ENCODE results near the gene KIF19. TPM values are rescaled to one million over a fixed set of nuclear protein-coding genes. Genes with fewer than 3 reads are reported as not detected.

KIF19 gene
- polyA plus RNA-seq, 1 donor (not counting 4 experiments of a cell fraction or from before 2014, with no cell fraction given), result not detected

- TF ChIP-seq CTCF (optimal IDR thresholded peaks at IDR 0.05 in 1 of 3, IDR thresholded peaks at IDR 0.05 in 1 of 3, conservative IDR thresholded peaks at IDR 0.05 in 1 of 3; ENCODE audit: extremely low read depth in 1 of 3, insufficient read depth in 2 of 3, low read length in 3 of 3) (no peak), EZH2 (IDR thresholded peaks at IDR 0.05; ENCODE audit: low read length) (no peak)
- no peaks in the 10 kb centered on the region for H3K9me1 ChIP-seq (ENCODE audit: control insufficient read depth, extremely low read depth, insufficient read depth, low read length)
These were observed 14.5 kb downstream of the KIF19 start for GRCh38 chr17:74340470-74341023.

DNA sequence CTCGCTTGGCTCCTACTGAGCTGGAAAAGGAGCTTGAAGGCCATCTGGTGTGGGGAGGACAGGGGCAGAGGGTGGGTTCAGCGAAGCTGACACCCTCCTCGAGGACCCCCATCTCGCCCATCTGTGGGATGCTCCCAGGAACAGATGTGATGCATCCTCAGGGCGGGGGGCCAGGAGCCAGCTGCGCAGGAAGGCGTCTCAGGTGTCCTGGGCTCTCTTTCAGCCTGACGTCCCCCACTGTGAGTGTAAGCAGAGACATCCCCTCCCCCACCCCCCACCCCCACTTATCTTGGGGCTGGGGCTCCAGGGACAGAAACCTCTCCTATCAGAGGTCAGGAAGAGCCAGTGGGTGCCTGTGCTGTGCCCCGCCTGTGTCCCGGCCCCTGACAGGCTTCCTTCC lies 16.2 kb downstream of the KIF19 start:
- Histone ChIP-seq H3K9me3 (ENCODE audit: control insufficient read depth, low read depth, low read length) (no peaks in the 10 kb centered on the region), H3K9me1 (ENCODE audit: control insufficient read depth, extremely low read depth, insufficient read depth, low read length) (no peaks in the 10 kb centered on the region), H2AFZ (ENCODE audit: control insufficient read depth, low read length) (no peak overlapping the region), H3K4me2 (ENCODE audit: control insufficient read depth, extremely low read depth, insufficient read depth, low read depth, low read length) (no peak overlapping the region), H3K36me3 (ENCODE audit: control insufficient read depth in 2 of 2, extremely low read depth in 1 of 2, insufficient read depth in 2 of 2, low read length in 2 of 2) (no peaks in the 10 kb centered on the region), H3K9ac (ENCODE audit: control insufficient read depth, extremely low read depth, insufficient read depth, low read length) (no peak overlapping the region), H4K20me1 (ENCODE audit: control insufficient read depth, extremely low read depth, insufficient read depth, low read length) (no peaks in the 10 kb centered on the region), H3K4me1 (ENCODE audit: control insufficient read depth, extremely low read depth, insufficient read depth, low read length) (peaks cover 13% of the 10 kb centered on the region), H3K79me2 (ENCODE audit: control insufficient read depth, insufficient read depth, low read length) (no peaks in the 10 kb centered on the region), H3K4me3 (ENCODE audit: control insufficient read depth in 2 of 3, extremely low read depth in 1 of 3, insufficient read depth in 2 of 3, low read depth in 1 of 3, low read length in 3 of 3) (no peak overlapping the region), H3K27ac (ENCODE audit: control insufficient read depth, insufficient read depth, low read length) (no peak overlapping the region), H3K27me3 (ENCODE audit: control insufficient read depth, extremely low read depth, insufficient read depth, low read length) (peaks cover 17% of the 10 kb centered on the region)
- no peak for DNase-seq (ENCODE audit: low read depth, low spot score)
- no peak for TF ChIP-seq CTCF (optimal IDR thresholded peaks at IDR 0.05 in 1 of 3, IDR thresholded peaks at IDR 0.05 in 1 of 3, conservative IDR thresholded peaks at IDR 0.05 in 1 of 3; ENCODE audit: extremely low read depth in 1 of 3, insufficient read depth in 2 of 3, low read length in 3 of 3)
- no peak for TF ChIP-seq EZH2 (IDR thresholded peaks at IDR 0.05; ENCODE audit: low read length)
- dilution Hi-C loops (cut with MboI; ENCODE audit: extremely low pct_ligation_motif_present, low sequenced_read_pairs), result no loop called here
- no peak for FAIRE-seq

More at GRCh38 chr17:74340470-74341023, 14.5 kb downstream of the KIF19 start:
- H3K4me2 ChIP-seq (ENCODE audit: control insufficient read depth, extremely low read depth, insufficient read depth, low read depth, low read length), result no peak overlapping the region
- H3K9me3 ChIP-seq (ENCODE audit: control insufficient read depth, low read depth, low read length), result no peaks in the 10 kb centered on the region
- no peaks in the 10 kb centered on the region for H4K20me1 ChIP-seq (ENCODE audit: control insufficient read depth, extremely low read depth, insufficient read depth, low read length)
- no peaks in the 10 kb centered on the region for H3K36me3 ChIP-seq (ENCODE audit: control insufficient read depth in 2 of 2, extremely low read depth in 1 of 2, insufficient read depth in 2 of 2, low read length in 2 of 2)
- no peak overlapping the region for H3K27ac ChIP-seq (ENCODE audit: control insufficient read depth, insufficient read depth, low read length)
- no peak overlapping the region for H3K9ac ChIP-seq (ENCODE audit: control insufficient read depth, extremely low read depth, insufficient read depth, low read length)
- no peaks in the 10 kb centered on the region for H3K79me2 ChIP-seq (ENCODE audit: control insufficient read depth, insufficient read depth, low read length)
- H3K27me3 ChIP-seq (ENCODE audit: control insufficient read depth, extremely low read depth, insufficient read depth, low read length), result peaks cover 17% of the 10 kb centered on the region
- dilution Hi-C loops (cut with MboI; ENCODE audit: extremely low pct_ligation_motif_present, low sequenced_read_pairs), result no loop called here
- FAIRE-seq (no peak), DNase-seq (ENCODE audit: low read depth, low spot score) (no peak)
- no peak overlapping the region for H2AFZ ChIP-seq (ENCODE audit: control insufficient read depth, low read length)
- H3K4me1 ChIP-seq (ENCODE audit: control insufficient read depth, extremely low read depth, insufficient read depth, low read length), result peaks cover 4% of the 10 kb centered on the region
- H3K4me3 ChIP-seq (ENCODE audit: control insufficient read depth in 2 of 3, extremely low read depth in 1 of 3, insufficient read depth in 2 of 3, low read depth in 1 of 3, low read length in 3 of 3), result no peak overlapping the region
